Caki2 (cell line): ENCODE data around the gene TUNAR. TPM values are rescaled to one million over a fixed set of nuclear protein-coding genes. Genes with fewer than 3 reads are reported as not detected.
"Not testable (repeated sequence)": the region's sequence is repeated elsewhere in the genome, so short reads cannot be mapped to it uniquely, and the experiment has no call there.

ENCODE experiments used
- DNase-seq: peaks from one replicate; pipeline ENCODE4 v3.0.0-alpha.2; 2015; ENCODE audit warnings: low read depth
- in situ Hi-C: cut with HindIII; loops from 2 replicates; pipeline ENCODE4 v1.10.0; 2016; ENCODE audit warnings: low sequenced_read_pairs, low pct_unique_long_range_greater_than_20kb, mixed read lengths
- total RNA-seq: library from RNA; depleted of rRNA; stranded (reverse); fragments of >200 nt; shearing (Covaris generic); gene quantifications from 2 replicates; pipeline ENCODE4 v1.2.3, GENCODE V29; 2014; ENCODE audit warnings: low replicate concordance; rRNA removed

Gene TUNAR
- total RNA-seq, 1 experiment from 2014 or later, result 4.4 TPM

DNA sequence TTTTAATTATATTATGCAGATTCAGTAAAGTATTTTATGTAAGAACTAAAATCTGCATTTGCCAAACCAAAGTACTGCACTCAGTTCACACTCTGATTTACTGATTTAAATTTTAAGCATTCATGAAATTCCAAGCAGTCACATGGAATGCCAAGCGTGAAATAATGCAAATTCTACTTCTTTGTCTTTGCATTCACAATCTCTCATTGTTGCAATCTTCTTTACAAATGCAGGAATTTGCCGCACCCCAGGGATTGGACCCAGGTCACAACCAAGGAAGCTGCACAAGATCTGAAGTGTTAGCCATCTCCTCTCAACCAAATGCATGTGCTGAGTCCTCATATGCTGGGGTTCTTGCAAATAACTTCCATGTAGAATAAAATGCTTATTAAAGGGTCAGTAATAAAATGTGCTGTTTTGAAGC lies 71.9 kb downstream of the TUNAR start:
- DNase-seq, result peak; percentile 53
- in situ Hi-C loops, result no loop called here

DNA sequence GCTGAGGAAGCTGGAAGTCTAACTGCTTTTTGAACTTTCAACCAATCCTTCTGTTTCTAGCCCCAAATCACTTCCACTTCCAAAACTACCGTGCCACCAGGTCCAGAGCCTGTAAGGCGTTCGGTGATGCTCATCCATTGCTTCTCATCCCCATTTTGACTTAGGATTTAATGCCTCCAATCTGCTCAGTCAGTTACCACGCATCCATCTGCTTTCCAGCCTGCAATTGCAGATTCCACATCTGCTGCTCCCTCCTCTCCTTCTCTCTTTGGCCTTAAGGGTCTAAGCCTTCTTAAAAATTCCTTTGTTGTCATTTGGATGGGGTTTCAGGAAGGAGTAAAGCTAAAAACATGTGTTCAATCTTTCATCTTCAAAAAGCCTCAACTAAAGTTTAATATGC lies 74.7 kb downstream of the TUNAR start:
- in situ Hi-C loops, result no loop called here
- no peak for DNase-seq

DNA sequence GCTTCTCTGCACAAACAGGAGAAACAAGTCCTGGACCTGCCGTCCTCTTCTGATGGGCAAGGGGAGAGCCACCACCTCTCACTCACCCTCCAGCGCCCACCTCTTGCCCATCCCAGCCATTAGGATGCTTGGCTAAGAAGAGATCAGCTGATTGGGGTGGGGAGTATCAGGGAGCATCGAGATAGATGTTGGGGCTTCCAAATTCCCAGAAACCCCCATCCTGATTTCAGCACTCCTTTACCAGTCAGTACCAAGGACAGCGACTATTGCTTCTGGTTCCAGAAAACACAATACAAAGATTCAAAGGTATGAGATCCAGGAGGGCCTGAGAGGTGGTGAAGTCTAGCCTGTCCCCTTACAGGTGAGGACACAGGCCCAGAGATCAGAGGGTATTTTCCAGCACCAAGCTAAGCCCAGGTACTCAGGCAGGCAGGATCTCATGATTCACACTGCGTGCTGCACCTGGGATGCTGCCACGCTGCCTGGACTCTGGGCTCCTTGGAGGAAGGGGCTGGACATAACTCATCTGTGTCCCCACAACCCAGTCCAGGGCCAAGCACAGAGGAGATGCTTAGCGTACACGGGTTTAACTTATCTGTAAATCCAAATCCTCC lies 76.6 kb downstream of the TUNAR start:
- DNase-seq, result peak; percentile 35

DNA sequence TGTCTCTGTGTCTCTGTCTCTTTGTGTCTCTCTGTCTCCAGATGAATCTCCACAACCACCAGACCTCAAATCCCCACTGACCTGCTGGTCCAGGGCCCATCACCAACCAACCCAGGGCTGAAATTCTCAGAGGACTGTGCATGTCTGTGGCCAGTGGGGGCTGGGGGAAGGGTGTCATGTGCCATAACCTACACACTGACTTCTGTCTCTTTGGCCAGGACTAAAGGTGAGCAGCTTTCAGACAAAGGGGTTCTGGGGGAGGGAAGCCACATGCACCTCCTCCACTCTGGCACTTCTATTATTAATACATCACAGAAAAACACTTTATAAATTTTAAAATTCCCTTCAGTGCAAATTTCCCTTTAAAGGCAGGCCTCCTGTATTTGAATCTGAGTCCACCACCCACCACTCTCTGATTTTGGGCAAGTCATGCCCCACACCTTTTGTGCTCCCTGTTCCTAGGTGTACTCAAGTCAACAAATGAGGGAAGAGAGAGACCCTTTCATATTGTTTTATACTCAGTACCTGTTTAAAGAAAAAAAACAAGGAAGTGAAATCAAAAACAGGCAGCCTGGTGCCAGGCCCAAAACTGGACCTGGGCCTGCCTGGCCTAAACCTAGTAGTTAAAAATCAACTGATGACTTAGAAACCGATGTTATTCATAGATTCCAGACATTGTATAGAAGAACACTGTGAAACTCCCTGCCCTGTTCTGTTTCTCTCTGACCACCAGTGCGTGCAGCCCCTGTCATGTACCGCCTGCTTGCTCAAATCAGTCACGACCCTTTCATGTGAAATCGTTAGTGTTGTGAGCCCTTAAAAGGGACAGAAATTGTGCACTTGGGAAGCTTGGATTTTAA lies 80.2 kb downstream of the TUNAR start:
- in situ Hi-C loops, result no loop called here
- DNase-seq, result peak; percentile 51

More for the DNA sequence above, 76.6 kb downstream of the TUNAR start:
- in situ Hi-C loops, result no loop called here

DNA sequence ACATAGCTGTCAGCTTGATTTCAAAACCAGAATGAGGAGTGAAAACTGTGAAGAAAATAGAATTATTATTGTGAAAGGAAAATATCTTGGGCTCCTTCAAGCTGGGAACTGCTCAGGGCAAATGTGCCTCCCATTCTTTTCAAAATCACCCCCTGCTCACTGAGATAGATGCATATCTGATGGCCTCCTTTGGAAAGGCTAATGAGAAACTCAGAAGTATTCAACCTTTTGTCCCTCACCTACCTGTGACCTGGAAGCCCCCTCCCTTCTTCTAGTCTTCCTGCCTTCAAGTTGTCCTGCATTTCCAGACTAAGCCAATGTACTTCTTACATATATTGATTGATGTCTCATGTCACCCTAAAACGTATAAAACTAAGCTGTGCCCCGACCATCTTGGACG lies 81.5 kb downstream of the TUNAR start:
- in situ Hi-C loops, result no loop called here
- DNase-seq, result no peak

DNA sequence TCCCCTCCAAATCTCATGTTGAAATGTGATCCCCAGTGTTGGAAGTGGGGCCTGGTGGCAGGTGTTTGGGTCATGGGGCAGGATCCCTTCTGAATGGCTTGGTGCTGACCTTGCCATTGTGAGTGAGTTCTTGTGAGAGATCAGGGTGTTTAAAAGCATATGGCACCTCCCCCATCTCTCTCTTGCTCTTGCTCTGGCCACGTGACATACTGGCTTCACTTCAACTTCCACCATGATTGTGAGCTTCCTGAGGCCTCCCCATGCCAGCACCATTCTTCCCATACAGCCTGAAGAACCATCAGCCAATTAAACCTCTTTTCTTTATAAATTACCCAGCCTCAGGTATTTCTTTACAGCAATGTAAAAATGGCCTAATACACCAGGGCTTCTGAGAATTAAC lies 82.7 kb downstream of the TUNAR start:
- in situ Hi-C loops, result no loop called here
- DNase-seq, result no peak

DNA sequence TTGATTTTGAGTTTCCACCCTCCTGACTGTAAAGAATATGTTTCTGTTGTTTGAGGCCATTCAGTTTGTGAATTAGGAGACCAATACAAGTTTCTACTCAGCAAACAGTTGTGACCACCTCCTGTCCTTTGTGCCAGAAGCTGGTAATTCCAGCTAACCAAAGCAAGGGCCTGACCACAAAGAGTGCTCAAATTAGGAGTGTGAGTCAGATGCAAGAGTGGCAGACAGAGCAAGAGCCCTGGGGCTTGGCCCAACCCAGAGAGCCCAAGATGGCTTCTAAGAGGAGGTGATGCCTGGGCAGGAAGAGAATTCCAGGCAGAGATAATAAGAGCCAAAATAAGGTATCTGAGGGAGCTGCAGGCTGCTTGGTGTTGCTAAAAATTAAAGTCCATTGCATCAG lies 84.8 kb downstream of the TUNAR start:
- in situ Hi-C loops, result no loop called here
- DNase-seq, result no peak

DNA sequence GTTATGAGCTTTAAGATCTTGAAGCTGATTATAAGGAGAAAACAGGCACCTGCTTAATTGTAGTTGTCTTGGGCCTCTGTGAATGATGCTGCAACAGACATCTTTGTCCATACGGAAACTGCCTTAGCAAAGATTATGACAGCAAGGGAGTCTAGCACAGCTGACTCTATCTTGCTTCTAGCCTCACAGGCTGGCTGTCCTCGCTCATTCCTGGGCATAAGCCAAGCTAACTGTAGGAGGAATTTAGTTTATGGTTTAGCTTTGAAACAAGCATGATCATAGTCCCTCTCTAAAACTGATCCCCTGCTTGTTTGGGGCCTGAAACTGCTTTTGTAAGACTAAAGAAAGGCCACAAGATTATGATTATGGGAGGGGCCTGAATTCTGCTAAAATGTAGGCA lies 88.3 kb downstream of the TUNAR start:
- in situ Hi-C loops, result no loop called here
- DNase-seq, result no peak

DNA sequence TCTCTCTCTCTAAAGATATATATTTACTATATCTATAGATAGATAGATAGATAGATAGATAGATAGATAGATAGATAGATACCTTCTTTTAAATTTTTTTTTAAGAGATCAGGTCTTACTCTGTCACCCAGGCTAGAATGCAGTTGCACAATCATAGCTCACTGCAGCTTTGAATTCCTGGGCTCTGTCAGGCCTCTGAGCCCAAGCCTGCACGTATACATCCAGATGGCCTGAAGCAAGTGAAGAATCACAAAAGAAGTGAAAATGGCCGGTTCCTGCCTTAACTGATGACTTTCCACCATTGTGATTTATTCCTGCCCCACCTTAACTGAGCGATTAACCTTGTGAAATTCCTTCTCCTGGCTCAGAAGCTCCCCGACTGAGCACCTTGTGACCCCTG lies 91.4 kb downstream of the TUNAR start:
- in situ Hi-C loops, DNase-seq: not testable (repeated sequence)

Other genes with a start within 250 kb of the TUNAR start
- gene TCL1B, start 190.4 kb upstream of the TUNAR start, total RNA-seq, result not detected in 2 replicates
- not detected in 2 replicates for gene TCL1A, start 162.7 kb upstream of the TUNAR start, total RNA-seq
- gene C14orf132, start 162.5 kb downstream of the TUNAR start, total RNA-seq, result 1.3 and 2.6 TPM in 2 replicates